H1 (cell line): ENCODE results near the gene ANK3.

ENCODE experiments used
- ASH2L ChIP-seq: fragments of 200-600, 300-600 bp; sonication (generic); IDR thresholded peaks from one replicate; pipeline ENCODE4 v1.7.1; 2017; ENCODE audit warnings: low read length
- ATF3 ChIP-seq: IDR thresholded peaks from 2 replicates; pipeline ENCODE4 v1.6.1; 2011; ENCODE audit warnings: low read depth, mild to moderate bottlenecking, low read length; ENCODE audit not compliant: insufficient read depth
- CHD2 ChIP-seq: IDR thresholded peaks from 2 replicates; pipeline ENCODE4 v1.6.1; 2012; ENCODE audit warnings: low read length, improper control_type of control experiment
- GABPA ChIP-seq: IDR thresholded peaks from 2 replicates; pipeline ENCODE4 v1.6.1; 2011; ENCODE audit warnings: mild to moderate bottlenecking, low read length, moderate library complexity, borderline replicate concordance; ENCODE audit not compliant: insufficient read depth
- KDM1A ChIP-seq: fragments of 200-600, 300-600 bp; sonication (generic); IDR thresholded peaks from 2 replicates; pipeline ENCODE4 v1.7.1; 2016; ENCODE audit warnings: mild to moderate bottlenecking, low read length, borderline replicate concordance
- MAFK ChIP-seq: IDR thresholded peaks from 2 replicates; pipeline ENCODE4 v1.6.1; 2012; ENCODE audit warnings: low read depth, mild to moderate bottlenecking, improper control_type of control experiment, low read length
- POLR2A ChIP-seq, 2 experiments: IDR thresholded peaks; 1 replicate in 1 of 2; 2 replicates in 1 of 2; pipeline ENCODE4 v1.6.1; 2011; ENCODE audit warnings: low read depth in 2 of 2, low read length in 2 of 2, mild to moderate bottlenecking in 2 of 2; ENCODE audit errors: control extremely low read depth in 1 of 2
- POLR2AphosphoS5 ChIP-seq: IDR thresholded peaks from 2 replicates; pipeline ENCODE4 v1.6.1; 2011; ENCODE audit warnings: low read depth, low read length
- RXRA ChIP-seq: IDR thresholded peaks from 2 replicates; pipeline ENCODE4 v1.6.1; 2011; ENCODE audit warnings: low read depth, mild to moderate bottlenecking, low read length, moderate library complexity; ENCODE audit not compliant: insufficient read depth
- TF ChIP-seq, protein P1 (sequence below), 3 experiments: IDR thresholded peaks; 1 replicate in 2 of 3; 2 replicates in 1 of 3; pipeline versions ENCODE4 v1.5.1 to v1.6.1; 2011; ENCODE audit warnings: low read length in 3 of 3, mild to moderate bottlenecking in 3 of 3, inconsistent platforms in 2 of 3, low read depth in 1 of 3, moderate library complexity in 1 of 3; ENCODE audit not compliant: insufficient read depth in 1 of 3; ENCODE audit errors: control extremely low read depth in 1 of 3

GRCh38 chr10:60305380-60305892, 84.2 kb downstream of the ANK3 start:
- TF ChIP-seq, protein P1, sequence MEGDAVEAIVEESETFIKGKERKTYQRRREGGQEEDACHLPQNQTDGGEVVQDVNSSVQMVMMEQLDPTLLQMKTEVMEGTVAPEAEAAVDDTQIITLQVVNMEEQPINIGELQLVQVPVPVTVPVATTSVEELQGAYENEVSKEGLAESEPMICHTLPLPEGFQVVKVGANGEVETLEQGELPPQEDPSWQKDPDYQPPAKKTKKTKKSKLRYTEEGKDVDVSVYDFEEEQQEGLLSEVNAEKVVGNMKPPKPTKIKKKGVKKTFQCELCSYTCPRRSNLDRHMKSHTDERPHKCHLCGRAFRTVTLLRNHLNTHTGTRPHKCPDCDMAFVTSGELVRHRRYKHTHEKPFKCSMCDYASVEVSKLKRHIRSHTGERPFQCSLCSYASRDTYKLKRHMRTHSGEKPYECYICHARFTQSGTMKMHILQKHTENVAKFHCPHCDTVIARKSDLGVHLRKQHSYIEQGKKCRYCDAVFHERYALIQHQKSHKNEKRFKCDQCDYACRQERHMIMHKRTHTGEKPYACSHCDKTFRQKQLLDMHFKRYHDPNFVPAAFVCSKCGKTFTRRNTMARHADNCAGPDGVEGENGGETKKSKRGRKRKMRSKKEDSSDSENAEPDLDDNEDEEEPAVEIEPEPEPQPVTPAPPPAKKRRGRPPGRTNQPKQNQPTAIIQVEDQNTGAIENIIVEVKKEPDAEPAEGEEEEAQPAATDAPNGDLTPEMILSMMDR (IDR thresholded peaks at IDR 0.05; ENCODE audit: control extremely low read depth in 1 of 3, insufficient read depth in 1 of 3, low read depth in 1 of 3, low read length in 3 of 3): no peak
- TF ChIP-seq POLR2A (IDR thresholded peaks at IDR 0.05; ENCODE audit: control extremely low read depth in 1 of 2, low read depth in 2 of 2, low read length in 2 of 2): no peak
- no peak for TF ChIP-seq KDM1A
- no peak for TF ChIP-seq RXRA
- TF ChIP-seq ASH2L: no peak
- no peak for TF ChIP-seq MAFK
- TF ChIP-seq GABPA: no peak
- no peak for TF ChIP-seq CHD2
- TF ChIP-seq POLR2AphosphoS5: no peak
- no peak for TF ChIP-seq ATF3
